B cell (primary cell): ENCODE results near the gene C6orf89.

ENCODE experiments used
- CTCF ChIP-seq: fragments of 200-600 bp; IDR thresholded peaks from one replicate; pipeline ENCODE4 v1.8.0; 2022; ENCODE audit warnings: antibody characterized with exemption, mild to moderate bottlenecking
- EZH2 ChIP-seq: IDR thresholded peaks from 2 replicates; pipeline ENCODE4 v1.6.1; 2012; ENCODE audit warnings: borderline replicate concordance, low read depth, mild to moderate bottlenecking, moderate library complexity, low read length; ENCODE audit not compliant: insufficient read depth, poor library complexity, severe bottlenecking

- TF ChIP-seq CTCF (no peak), EZH2 (no peak)
These were observed 41.3 kb upstream of the C6orf89 start for GRCh38 chr6:36844232-36845170.
